ENCODE measurements around the gene EBF4.

DNA sequence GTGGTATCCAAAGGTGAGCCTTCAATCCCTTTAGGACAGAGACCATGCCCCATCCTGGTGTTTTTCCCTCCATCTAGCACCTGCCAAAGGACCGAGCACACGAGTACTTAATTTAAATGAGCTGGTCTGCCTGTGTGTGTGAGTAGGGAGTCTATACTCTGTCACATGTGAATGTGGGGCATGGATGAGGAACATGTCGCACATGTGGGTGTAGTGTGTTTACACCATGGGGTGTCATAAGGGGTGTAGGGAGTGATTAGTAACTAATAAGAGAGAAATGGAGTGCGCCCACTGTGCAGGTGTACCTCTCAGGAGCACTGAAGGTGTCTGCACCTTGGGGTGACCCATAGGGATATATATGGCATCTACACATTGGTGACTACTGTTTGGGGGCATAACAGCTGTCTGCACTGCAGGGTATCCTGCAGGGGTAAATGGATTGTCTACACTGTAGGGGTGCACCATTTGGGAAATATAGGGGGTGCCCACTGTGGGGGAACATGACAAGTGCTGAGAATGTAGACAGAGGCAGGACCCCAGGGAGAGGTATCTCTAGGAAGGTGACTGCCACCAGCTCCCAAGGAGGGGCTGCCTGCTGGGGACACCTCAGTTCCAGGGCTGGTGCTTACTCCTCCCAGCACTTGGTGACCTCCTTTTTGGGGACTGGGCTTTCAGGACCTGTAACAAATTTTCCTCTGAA lies 53.5 kb downstream of the EBF4 start:
- no peak for TF ChIP-seq POLR2AphosphoS5 (IDR thresholded peaks at IDR 0.05)
- TF ChIP-seq, protein P1, sequence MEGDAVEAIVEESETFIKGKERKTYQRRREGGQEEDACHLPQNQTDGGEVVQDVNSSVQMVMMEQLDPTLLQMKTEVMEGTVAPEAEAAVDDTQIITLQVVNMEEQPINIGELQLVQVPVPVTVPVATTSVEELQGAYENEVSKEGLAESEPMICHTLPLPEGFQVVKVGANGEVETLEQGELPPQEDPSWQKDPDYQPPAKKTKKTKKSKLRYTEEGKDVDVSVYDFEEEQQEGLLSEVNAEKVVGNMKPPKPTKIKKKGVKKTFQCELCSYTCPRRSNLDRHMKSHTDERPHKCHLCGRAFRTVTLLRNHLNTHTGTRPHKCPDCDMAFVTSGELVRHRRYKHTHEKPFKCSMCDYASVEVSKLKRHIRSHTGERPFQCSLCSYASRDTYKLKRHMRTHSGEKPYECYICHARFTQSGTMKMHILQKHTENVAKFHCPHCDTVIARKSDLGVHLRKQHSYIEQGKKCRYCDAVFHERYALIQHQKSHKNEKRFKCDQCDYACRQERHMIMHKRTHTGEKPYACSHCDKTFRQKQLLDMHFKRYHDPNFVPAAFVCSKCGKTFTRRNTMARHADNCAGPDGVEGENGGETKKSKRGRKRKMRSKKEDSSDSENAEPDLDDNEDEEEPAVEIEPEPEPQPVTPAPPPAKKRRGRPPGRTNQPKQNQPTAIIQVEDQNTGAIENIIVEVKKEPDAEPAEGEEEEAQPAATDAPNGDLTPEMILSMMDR (IDR thresholded peaks at IDR 0.05): no peak

All from prostate gland (tissue), 2 donors.